Activated naive CD4-positive, alpha-beta T cell treated with anti-CD3 and anti-CD28 coated beads, Interleukin-2, amount 50 U/mL, for 72 hours (primary cell): Measurements from ENCODE around the gene FAM149A. TPM values are rescaled to one million over a fixed set of nuclear protein-coding genes. Genes with fewer than 3 reads are reported as not detected.

Experiments used
- ATAC-seq, 2 donors: fragments of 150-1000 bp; cut with Tn5 transposase; 2 replicates each; pipeline ENCODE4 v1.10.0; 2021; ENCODE audit warnings: mild to moderate bottlenecking in 2 of 2, moderate library complexity in 2 of 2
- DNase-seq, 2 donors: peaks; one replicate each; pipeline ENCODE4 v3.0.0; 2021 to 2022; ENCODE audit warnings: low spot score in 2 of 2
- H3K27ac Mint-ChIP-seq, 2 donors: one replicate each; pipeline ENCODE4 v1.8.0; 2022; ENCODE audit warnings: mild to moderate bottlenecking in 2 of 2, mixed read lengths in 2 of 2
- H3K36me3 Mint-ChIP-seq, 2 donors: one replicate each; pipeline ENCODE4 v1.8.0; 2022; ENCODE audit warnings: mixed read lengths in 2 of 2
- H3K9me3 Mint-ChIP-seq, 2 donors: one replicate each; pipeline ENCODE4 v1.8.0; 2022; ENCODE audit warnings: mixed read lengths in 2 of 2
- total RNA-seq, 2 donors: library from RNA; stranded (reverse); gene quantifications; one replicate each; pipeline ENCODE4 v1.2.3, GENCODE V29; 2022

The FAM149A gene
- total RNA-seq, 2 donors from 2014 or later, result 0.97 to 5.1 TPM

- no peak overlapping the region for H3K27ac Mint-ChIP-seq
- H3K9me3 Mint-ChIP-seq, result no peaks in the 10 kb centered on the region
- DNase-seq (peak in 1 of 2 donors; percentile 9), ATAC-seq (peak; percentile 61 to 68)
- peaks cover 0 to 16% of the 10 kb centered on the region in 2 donors for H3K36me3 Mint-ChIP-seq
Measured at GRCh38 chr4:186144198-186144945, 39.9 kb downstream of the FAM149A start.

GRCh38 chr4:186144946-186145569 lies 40.6 kb downstream of the FAM149A start:
- H3K27ac Mint-ChIP-seq, result no peak overlapping the region
- peaks cover 0 to 16% of the 10 kb centered on the region in 2 donors for H3K36me3 Mint-ChIP-seq
- ATAC-seq (peak; percentile 64 to 72), DNase-seq (peak in 1 of 2 donors; percentile 12)
- no peaks in the 10 kb centered on the region for H3K9me3 Mint-ChIP-seq

- Mint-ChIP-seq H3K9me3 (no peaks in the 10 kb centered on the region), H3K36me3 (peaks cover 0 to 16% of the 10 kb centered on the region in 2 donors), H3K27ac (no peak overlapping the region)
- DNase-seq (no peak), ATAC-seq (no peak)
Measured at GRCh38 chr4:186146458-186146857, 42.0 kb downstream of the FAM149A start.

GRCh38 chr4:186148336-186148975 lies 44.0 kb downstream of the FAM149A start:
- Mint-ChIP-seq H3K9me3 (no peaks in the 10 kb centered on the region), H3K27ac (no peak overlapping the region), H3K36me3 (peaks cover 0 to 16% of the 10 kb centered on the region in 2 donors)
- ATAC-seq, result no peak
- no peak for DNase-seq

- peak in 1 of 2 donors; percentile 51 for ATAC-seq
- Mint-ChIP-seq H3K36me3 (peaks cover 0 to 16% of the 10 kb centered on the region in 2 donors), H3K9me3 (no peaks in the 10 kb centered on the region), H3K27ac (no peak overlapping the region)
- DNase-seq, result peak in 1 of 2 donors; percentile 63
Measured at GRCh38 chr4:186149872-186150271, 45.4 kb downstream of the FAM149A start.

- no peak overlapping the region for H3K27ac Mint-ChIP-seq
- no peaks in the 10 kb centered on the region for H3K9me3 Mint-ChIP-seq
- ATAC-seq, result no peak
- H3K36me3 Mint-ChIP-seq, result peaks cover 0 to 8% of the 10 kb centered on the region in 2 donors
- no peak for DNase-seq
Measured at GRCh38 chr4:186150926-186151325, 46.4 kb downstream of the FAM149A start.

GRCh38 chr4:186151499-186151898 lies 47.0 kb downstream of the FAM149A start:
- Mint-ChIP-seq H3K36me3 (peaks cover 0 to 2% of the 10 kb centered on the region in 2 donors), H3K27ac (no peak overlapping the region), H3K9me3 (no peaks in the 10 kb centered on the region)
- ATAC-seq (no peak), DNase-seq (no peak)

- DNase-seq (no peak), ATAC-seq (no peak)
- Mint-ChIP-seq H3K36me3 (no peaks in the 10 kb centered on the region), H3K9me3 (no peaks in the 10 kb centered on the region), H3K27ac (no peak overlapping the region)
Measured at GRCh38 chr4:186158021-186158813, 53.7 kb downstream of the FAM149A start.

- no peak overlapping the region for H3K27ac Mint-ChIP-seq
- DNase-seq, result no peak
- H3K36me3 Mint-ChIP-seq, result no peaks in the 10 kb centered on the region
- no peak for ATAC-seq
- no peaks in the 10 kb centered on the region for H3K9me3 Mint-ChIP-seq
Measured at GRCh38 chr4:186158966-186159365, 54.5 kb downstream of the FAM149A start.

- no peaks in the 10 kb centered on the region for H3K36me3 Mint-ChIP-seq
- H3K9me3 Mint-ChIP-seq, result no peaks in the 10 kb centered on the region
- no peak overlapping the region for H3K27ac Mint-ChIP-seq
- ATAC-seq (no peak), DNase-seq (no peak)
Measured at GRCh38 chr4:186159613-186160012, 55.1 kb downstream of the FAM149A start.

- peak; percentile 83 to 94 for ATAC-seq
- Mint-ChIP-seq H3K27ac (no peak overlapping the region), H3K9me3 (no peaks in the 10 kb centered on the region), H3K36me3 (peaks cover 0 to 6% of the 10 kb centered on the region in 2 donors)
- peak in 1 of 2 donors; percentile 22 for DNase-seq
Measured at GRCh38 chr4:186161138-186161537, 56.6 kb downstream of the FAM149A start.

GRCh38 chr4:186166852-186167512 lies 62.5 kb downstream of the FAM149A start:
- DNase-seq (no peak), ATAC-seq (no peak)
- Mint-ChIP-seq H3K9me3 (no peaks in the 10 kb centered on the region), H3K27ac (no peak overlapping the region), H3K36me3 (peaks cover 0 to 6% of the 10 kb centered on the region in 2 donors)

- ATAC-seq (no peak), DNase-seq (no peak)
- H3K9me3 Mint-ChIP-seq, result no peaks in the 10 kb centered on the region
- H3K27ac Mint-ChIP-seq, result no peak overlapping the region
- H3K36me3 Mint-ChIP-seq, result peaks cover 0 to 6% of the 10 kb centered on the region in 2 donors
Measured at GRCh38 chr4:186167605-186168004, 63.1 kb downstream of the FAM149A start.

GRCh38 chr4:186168750-186169149 lies 64.2 kb downstream of the FAM149A start:
- Mint-ChIP-seq H3K9me3 (no peaks in the 10 kb centered on the region), H3K36me3 (peaks cover 0 to 6% of the 10 kb centered on the region in 2 donors), H3K27ac (no peak overlapping the region)
- DNase-seq (no peak), ATAC-seq (no peak)

GRCh38 chr4:186169333-186169944 lies 64.9 kb downstream of the FAM149A start:
- ATAC-seq (no peak), DNase-seq (no peak)
- peaks cover 0 to 6% of the 10 kb centered on the region in 2 donors for H3K36me3 Mint-ChIP-seq
- H3K27ac Mint-ChIP-seq, result no peak overlapping the region
- no peaks in the 10 kb centered on the region for H3K9me3 Mint-ChIP-seq
